ENCODE data around the gene TMEM91.

Gene TMEM91

DNA sequence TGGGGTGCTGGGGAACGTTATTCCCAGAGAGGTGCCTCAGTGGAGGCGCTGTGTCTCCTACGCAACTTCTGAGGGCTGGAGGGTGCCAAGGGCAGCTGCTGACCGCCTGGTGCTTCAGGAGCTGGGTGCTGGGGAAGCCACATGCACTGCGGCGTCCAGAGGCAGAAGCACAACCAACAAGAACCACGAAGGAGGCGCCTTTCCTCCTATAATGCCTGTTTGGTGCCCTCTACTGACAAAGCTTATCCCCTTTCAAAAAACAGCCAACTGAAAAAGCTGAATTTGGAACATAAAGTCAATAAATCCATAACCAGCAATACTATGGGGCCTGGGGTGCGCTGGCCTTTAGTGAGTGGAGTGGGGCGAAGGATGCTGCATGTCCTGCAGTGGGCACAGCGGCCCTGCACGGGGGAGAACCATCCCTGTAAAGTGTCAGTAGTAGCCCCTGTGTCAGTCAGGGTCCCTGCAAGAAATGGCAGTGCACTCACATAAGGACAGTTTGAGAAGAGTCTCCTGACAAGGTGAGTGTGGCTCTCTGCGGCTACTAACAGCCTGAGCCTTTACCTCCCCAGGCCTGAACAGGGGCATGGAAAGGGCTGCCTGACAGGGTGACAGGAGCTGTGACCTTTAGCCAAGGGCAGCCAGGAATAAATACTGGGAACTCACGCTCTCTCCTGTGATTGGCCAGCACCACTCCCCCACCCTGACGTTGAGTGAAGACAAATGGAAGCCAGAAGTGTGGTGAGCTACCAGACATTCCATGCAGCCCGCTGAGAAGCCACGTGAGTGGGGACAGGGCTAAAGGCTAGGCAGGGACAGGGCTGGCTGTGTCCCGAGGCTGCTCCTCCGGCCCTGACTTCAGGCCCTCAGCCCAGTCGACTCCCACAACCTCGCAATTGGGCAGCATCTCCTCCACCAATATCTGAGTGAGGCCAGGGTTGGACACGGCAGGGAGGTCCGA is 55.4 kb downstream of the TMEM91 start:
- DNase-seq (ENCODE audit: low read depth, low spot score) = no peak

DNA sequence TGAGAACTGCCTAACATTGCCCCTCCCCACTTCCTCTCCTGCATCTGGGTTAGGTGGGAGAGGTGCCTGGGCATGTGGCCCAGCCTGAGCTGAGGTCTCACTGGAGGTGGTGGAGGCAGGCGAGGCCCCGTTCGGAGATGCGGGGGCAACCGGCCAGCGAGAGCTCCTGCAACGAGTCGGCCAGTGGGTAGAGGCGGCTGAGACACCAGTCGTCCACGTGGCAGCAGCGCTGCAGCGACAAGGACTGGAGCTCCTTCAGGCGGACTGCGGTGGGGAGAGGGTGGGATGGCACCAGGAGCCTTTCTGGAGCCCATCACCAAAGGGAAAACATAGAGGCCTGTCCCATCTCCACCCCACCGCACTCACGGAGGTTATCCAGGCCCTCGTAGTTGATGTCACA is 56.8 kb downstream of the TMEM91 start:
- DNase-seq (ENCODE audit: low read depth, low spot score) = no peak
